H1 (cell line): ENCODE results near the gene ADAT3. TPM values are rescaled to one million over a fixed set of nuclear protein-coding genes. Genes with fewer than 3 reads are reported as not detected.
A peak's percentile ranks its signal among the peaks of the same experiment; 100 is the strongest.

Source experiments
- CTCF ChIA-PET: fragments of 300-600 bp; sonication (Branson Sonifier 250); formaldehyde crosslinking; loops from one replicate; lab custom pipeline; 2021; ENCODE audit not compliant: partially characterized antibody; lab: Charles Lee
- POLR2A ChIA-PET: fragments of 300-600 bp; sonication (Branson Sonifier 250); formaldehyde crosslinking; loops from one replicate; lab custom pipeline; 2021; ENCODE audit warnings: inconsistent platforms; ENCODE audit not compliant: partially characterized antibody; lab: Charles Lee
- DNase-seq, 2 experiments: peaks; one replicate each; pipeline versions ENCODE4 v3.0.0 to v3.0.0-alpha.2; 2010 to 2022; ENCODE audit warnings: low spot score in 2 of 2, low read depth in 1 of 2, mixed read lengths in 1 of 2
- FAIRE-seq: peaks from 2 replicates; lab custom pipeline; 2011; peaks lifted over from hg19 to GRCh38; lab: Jason Lieb, UNC
- H2AFZ ChIP-seq: 2 replicates; pipeline ENCODE4 v1.8.1; 2012; ENCODE audit warnings: low read length, inconsistent platforms
- H2AK5ac ChIP-seq: 2 replicates; pipeline ENCODE4 v1.6.1; 2013; ENCODE audit warnings: low read depth, low read length
- H2BK120ac ChIP-seq: replicated peaks from 2 replicates; pipeline ENCODE3; 2013; ENCODE audit warnings: low read depth, low read length, inconsistent platforms
- H2BK12ac ChIP-seq: 2 replicates; pipeline ENCODE4 v1.6.1; 2013; ENCODE audit warnings: low read depth, low read length
- H2BK15ac ChIP-seq: 2 replicates; pipeline ENCODE4 v1.6.1; 2013; ENCODE audit warnings: low read length
- H2BK20ac ChIP-seq: 2 replicates; pipeline ENCODE4 v1.6.1; 2013; ENCODE audit warnings: low read length
- H2BK5ac ChIP-seq: 2 replicates; pipeline ENCODE4 v1.6.1; 2013; ENCODE audit warnings: low read depth, low read length
- H3K14ac ChIP-seq: 2 replicates; pipeline ENCODE4 v1.6.1; 2013; ENCODE audit warnings: inconsistent platforms; ENCODE audit not compliant: insufficient read length
- H3K18ac ChIP-seq: 2 replicates; pipeline ENCODE4 v1.6.1; 2013; ENCODE audit warnings: low read length; ENCODE audit errors: extremely low read depth
- H3K23ac ChIP-seq: 2 replicates; pipeline ENCODE4 v1.6.1; 2013; ENCODE audit warnings: inconsistent platforms; ENCODE audit not compliant: insufficient read length
- H3K23me2 ChIP-seq: 2 replicates; pipeline ENCODE4 v1.6.1; 2013; ENCODE audit warnings: low read depth, low read length
- H3K27ac ChIP-seq: 2 replicates; pipeline ENCODE4 v1.6.1; 2011; ENCODE audit warnings: low read depth, low read length, inconsistent platforms
- H3K27me3 ChIP-seq, 4 experiments: replicated peaks in 1 of 4; 1 replicate in 1 of 4; 2 replicates in 3 of 4; pipeline versions ENCODE4 v1.6.1 to v1.8.1; 2011 to 2013; ENCODE audit warnings: low read length in 3 of 4, mild to moderate bottlenecking in 3 of 4, inconsistent platforms in 2 of 4, mixed read lengths in 2 of 4, moderate library complexity in 1 of 4; ENCODE audit not compliant: control insufficient read depth in 3 of 4, insufficient read depth in 3 of 4; ENCODE audit errors: extremely low read depth in 1 of 4
- H3K36me3 ChIP-seq, 4 experiments: 2 replicates each; pipeline versions ENCODE4 v1.6.1 to v1.8.1; 2011 to 2013; ENCODE audit warnings: mild to moderate bottlenecking in 4 of 4, low read length in 3 of 4, moderate library complexity in 2 of 4, control low read depth in 1 of 4, inconsistent platforms in 1 of 4; ENCODE audit not compliant: insufficient read depth in 4 of 4, control insufficient read depth in 2 of 4
- H3K4ac ChIP-seq: replicated peaks from 2 replicates; pipeline ENCODE3; 2013; ENCODE audit warnings: low read length, low read depth, mixed read lengths, inconsistent platforms; ENCODE audit not compliant: insufficient read length
- H3K4me1 ChIP-seq, 4 experiments: replicated peaks in 1 of 4; 1 replicate in 1 of 4; 2 replicates in 3 of 4; pipeline versions ENCODE4 v1.6.1 to v1.8.1; 2011 to 2013; ENCODE audit warnings: low read length in 3 of 4, inconsistent platforms in 2 of 4, mixed read lengths in 1 of 4; ENCODE audit not compliant: insufficient read depth in 4 of 4, control insufficient read depth in 3 of 4
- H3K4me2 ChIP-seq, 2 experiments: 2 replicates each; pipeline versions ENCODE4 v1.6.1 to v1.8.1; 2011 to 2013; ENCODE audit warnings: low read depth in 2 of 2, low read length in 2 of 2, control low read depth in 1 of 2, inconsistent platforms in 1 of 2, mild to moderate bottlenecking in 1 of 2; ENCODE audit not compliant: insufficient read depth in 1 of 2
- H3K4me3 ChIP-seq, 4 experiments: fragments of 200-600, 300-600 bp in 1 of 4; sonication (generic), shearing (Covaris generic), sonication (Bioruptor Twin) in 1 of 4; 2 replicates each; pipeline versions ENCODE4 v1.5.1 to v1.8.1; 2011 to 2016; ENCODE audit warnings: low read length in 4 of 4, low read depth in 3 of 4, control low read depth in 2 of 4, inconsistent platforms in 2 of 4, mild to moderate bottlenecking in 2 of 4, mixed read lengths in 1 of 4, moderate library complexity in 1 of 4; ENCODE audit not compliant: insufficient read depth in 2 of 4; ENCODE audit errors: extremely low read depth in 1 of 4
- H3K56ac ChIP-seq: replicated peaks from 2 replicates; pipeline ENCODE3; 2013; ENCODE audit warnings: low read depth, mild to moderate bottlenecking, mixed read lengths, low read length, inconsistent platforms; ENCODE audit not compliant: insufficient read length
- H3K79me1 ChIP-seq: 2 replicates; pipeline ENCODE4 v1.6.1; 2013; ENCODE audit warnings: low read depth, low read length, control low read depth
- H3K79me2 ChIP-seq, 2 experiments: 2 replicates each; pipeline versions ENCODE4 v1.6.1 to v1.8.1; 2012 to 2013; ENCODE audit warnings: low read length in 2 of 2, mild to moderate bottlenecking in 2 of 2, inconsistent platforms in 1 of 2; ENCODE audit not compliant: insufficient read depth in 2 of 2, control insufficient read depth in 1 of 2
- H3K9ac ChIP-seq, 4 experiments: replicated peaks in 1 of 4; 1 replicate in 1 of 4; 2 replicates in 3 of 4; pipeline versions ENCODE4 v1.6.1 to v1.8.1; 2011 to 2013; ENCODE audit warnings: low read depth in 3 of 4, low read length in 3 of 4, control low read depth in 2 of 4, mild to moderate bottlenecking in 2 of 4, moderate library complexity in 2 of 4, inconsistent platforms in 1 of 4; ENCODE audit errors: extremely low read depth in 1 of 4
- H3K9me3 ChIP-seq, 2 experiments: 2 replicates each; pipeline versions ENCODE4 v1.6.1 to v1.8.1; 2012 to 2013; ENCODE audit warnings: mild to moderate bottlenecking in 2 of 2, moderate library complexity in 2 of 2, control low read depth in 1 of 2, inconsistent platforms in 1 of 2, low read depth in 1 of 2, low read length in 1 of 2, mixed read lengths in 1 of 2; ENCODE audit not compliant: insufficient read depth in 2 of 2
- H4K20me1 ChIP-seq, 2 experiments: replicated peaks in 1 of 2; 2 replicates each; pipeline versions ENCODE3 to v1.8.1; 2011 to 2013; ENCODE audit warnings: inconsistent platforms in 2 of 2, low read length in 2 of 2, mild to moderate bottlenecking in 1 of 2; ENCODE audit not compliant: insufficient read depth in 2 of 2, control insufficient read depth in 1 of 2
- H4K5ac ChIP-seq: 2 replicates; pipeline ENCODE4 v1.6.1; 2013; ENCODE audit warnings: low read length, low read depth, mixed read lengths, inconsistent platforms; ENCODE audit not compliant: insufficient read length
- H4K8ac ChIP-seq: 2 replicates; pipeline ENCODE4 v1.8.0; 2013; ENCODE audit warnings: mild to moderate bottlenecking, moderate library complexity, low read length, inconsistent platforms; ENCODE audit not compliant: insufficient read depth; ENCODE audit errors: extremely low read depth
- H4K91ac ChIP-seq: replicated peaks from 2 replicates; pipeline ENCODE3; 2013; ENCODE audit warnings: low read length, mixed read lengths, inconsistent platforms; ENCODE audit not compliant: insufficient read length
- PHF8 ChIP-seq: fragments of 200-600 bp; sonication (generic); conservative IDR thresholded peaks from 2 replicates; pipeline ENCODE4 v1.7.1; 2012; ENCODE audit warnings: low read depth, mild to moderate bottlenecking, inconsistent platforms, low read length, moderate library complexity
- POLR2A ChIP-seq, 2 experiments: IDR thresholded peaks; 1 replicate in 1 of 2; 2 replicates in 1 of 2; pipeline ENCODE4 v1.6.1; 2011; ENCODE audit warnings: low read depth in 2 of 2, low read length in 2 of 2, mild to moderate bottlenecking in 2 of 2; ENCODE audit errors: control extremely low read depth in 1 of 2
- SAP30 ChIP-seq: fragments of 300-600 bp; sonication (generic); IDR thresholded peaks from 2 replicates; pipeline ENCODE4 v1.7.1; 2012; ENCODE audit warnings: low read length, moderate library complexity, mild to moderate bottlenecking, inconsistent platforms; ENCODE audit not compliant: insufficient read depth, insufficient replicate concordance
- SRF ChIP-seq: IDR thresholded peaks from 2 replicates; pipeline ENCODE4 v1.6.1; 2011; ENCODE audit warnings: mild to moderate bottlenecking, low read depth, low read length, moderate library complexity
- TAF1 ChIP-seq: IDR thresholded peaks from 2 replicates; pipeline ENCODE4 v1.6.1; 2011; ENCODE audit warnings: mild to moderate bottlenecking, low read depth, low read length
- TAF7 ChIP-seq: optimal IDR thresholded peaks from 2 replicates; pipeline ENCODE3; 2011; ENCODE audit warnings: low read depth, mild to moderate bottlenecking, inconsistent platforms, low read length, moderate library complexity, borderline replicate concordance
- ZNF274 ChIP-seq: IDR thresholded peaks from 2 replicates; pipeline ENCODE4 v1.7.0; 2012; ENCODE audit warnings: low read length, borderline replicate concordance; ENCODE audit errors: extremely low read depth
- WGBS, 2 experiments: shearing (Covaris generic) in 1 of 2; methylation state at CpG; one replicate each; pipeline versions ENCODE4 v1.1.6 to v1.1.7; 2013 to 2015; ENCODE audit warnings: low lambda C conversion rate in 2 of 2, mixed read lengths in 2 of 2, inconsistent platforms in 1 of 2, low coverage in 1 of 2, missing lambda C conversion rate in 1 of 2; ENCODE audit not compliant: insufficient replicate concordance in 2 of 2, insufficient coverage in 1 of 2, insufficient read length in 1 of 2; ENCODE audit errors: extremely low coverage in 1 of 2, missing lambda C conversion rate in 1 of 2; 5-methylcytosine and 5-hydroxymethylcytosine counted together
- polyA plus RNA-seq, 7 experiments: library from polyadenylated mRNA; depleted of rRNA in 3 of 7; stranded (reverse) in 5 of 7; unstranded in 2 of 7; fragments of >200 nt in 5 of 7; fragments of 200-250 nt in 2 of 7; gene quantifications; 1 replicate in 5 of 7; 2 replicates in 1 of 7; 4 replicates in 1 of 7; pipeline versions ENCODE4 v1.2.1 to v1.2.3, GENCODE V29; 2011 to 2013; ENCODE audit warnings: missing spikeins in 2 of 7, mixed read lengths in 2 of 7
- total RNA-seq: library from RNA; stranded (reverse); fragmentation: NEBNext Ultra II Directional; extraction: Animal tissue kit (Norgen Biotek cat#: 25700); gene quantifications from 2 replicates; pipeline ENCODE4 v1.2.1, GENCODE V29; 2021
- TF ChIP-seq, protein P1 (sequence below), 3 experiments: IDR thresholded peaks; 1 replicate in 2 of 3; 2 replicates in 1 of 3; pipeline versions ENCODE4 v1.5.1 to v1.6.1; 2011; ENCODE audit warnings: low read length in 3 of 3, mild to moderate bottlenecking in 3 of 3, inconsistent platforms in 2 of 3, low read depth in 1 of 3, moderate library complexity in 1 of 3; ENCODE audit not compliant: insufficient read depth in 1 of 3; ENCODE audit errors: control extremely low read depth in 1 of 3
- TF ChIP-seq, protein P2 (sequence below): IDR thresholded peaks from 2 replicates; pipeline ENCODE4 v1.6.1; 2012; ENCODE audit warnings: inconsistent platforms

ADAT3 gene
- total and polyA plus RNA-seq, 2 of the 8 experiments (the other 6 are each of a cell fraction or from before 2014, with no cell fraction given) = 5.4 to 10.8 TPM

DNA sequence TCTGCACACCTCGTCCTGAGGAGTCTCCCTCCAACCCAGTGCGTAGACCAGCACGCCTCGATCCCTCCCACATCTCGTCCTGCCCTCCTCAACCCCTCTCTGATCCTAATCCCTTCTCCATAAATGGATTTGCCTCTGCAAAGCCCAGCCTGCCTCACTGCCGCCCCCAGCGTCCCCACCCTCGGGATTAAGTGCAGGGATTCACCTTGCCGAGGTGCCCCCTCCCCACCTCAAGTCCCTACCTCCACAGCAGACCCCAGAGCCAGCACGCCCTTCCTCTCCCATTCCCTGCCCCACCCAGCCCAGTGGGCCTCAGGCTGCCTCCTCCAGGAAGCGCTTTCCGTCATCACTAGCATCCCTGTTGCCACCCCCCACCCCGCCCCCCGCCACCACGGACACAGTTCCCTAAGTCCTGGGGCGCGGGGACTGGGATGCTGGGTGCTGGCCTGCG, 45.8 kb upstream of the ADAT3 start:
- Histone ChIP-seq H2BK5ac (no peak overlapping the region), H3K23me2 (peaks cover 12% of the 10 kb centered on the region; the same call in 1 of the 2 replicates), H3K4me3 (peak overlapping the region in 2 of 4 experiments; percentile 7 to 84; a peak in 3 of 8 replicates), H2BK120ac (no peak overlapping the region), H3K27me3 (peaks cover 0 to 15% (median 6%) of the 10 kb centered on the region in 4 experiments; a peak in 5 of 7 replicates), H2BK15ac (no peak overlapping the region), H3K23ac (no peak overlapping the region), H3K4me2 (peak overlapping the region; percentile 89 to 90), H4K8ac (no peak overlapping the region), H2AK5ac (no peak overlapping the region), H3K4me1 (peaks cover 0 to 62% (median 53%) of the 10 kb centered on the region in 4 experiments; a peak in 6 of 7 replicates), H3K9me3 (no peaks in the 10 kb centered on the region), H3K36me3 (no peaks in the 10 kb centered on the region), H4K91ac (no peak overlapping the region), H4K5ac (no peak overlapping the region), H2AFZ (no peak overlapping the region), H3K4ac (no peak overlapping the region), H2BK12ac (0 out of 2 replicates have a peak overlapping the region, but pooled peaks have one; percentile 39), H3K79me2 (peaks cover 18 to 67% of the 10 kb centered on the region in 2 experiments; a peak in 3 of 4 replicates), H4K20me1 (peaks cover 39 to 49% of the 10 kb centered on the region in 2 experiments), H3K56ac (no peak overlapping the region), H3K14ac (no peak overlapping the region), H3K18ac (no peak overlapping the region), H3K9ac (no peak overlapping the region; a peak in 1 of 7 replicates), H2BK20ac (no peak overlapping the region), H3K27ac (no peak overlapping the region), H3K79me1 (peaks cover 22% of the 10 kb centered on the region)
- WGBS, 2 experiments = 14% methylated on average over 8 of the region's 18 CpGs; no CpG with 5 or more reads in 1 of the 2 experiments
- POLR2A ChIA-PET = interaction anchor here (1.1 kb wide), 1 partner anchor 16 kb away, joined by 4 read pairs; no protein-coding TSS in a partner anchor
- DNase-seq (peak in 1 of 2 experiments; percentile 56), FAIRE-seq (no peak)
- CTCF ChIA-PET = interaction anchor here (1.7 to 2.3 kb wide), 3 partner anchors 16 to 27 kb away, joined by 3 to 18 read pairs (median 8); no protein-coding TSS in a partner anchor
- no peak for TF ChIP-seq ZNF274
- no peak for TF ChIP-seq TAF7
- TF ChIP-seq POLR2A (IDR thresholded peaks at IDR 0.05; ENCODE audit: control extremely low read depth in 1 of 2, low read depth in 2 of 2, low read length in 2 of 2) = no peak
- TF ChIP-seq TAF1 = no peak
- TF ChIP-seq PHF8 = no peak
- TF ChIP-seq, protein P1, sequence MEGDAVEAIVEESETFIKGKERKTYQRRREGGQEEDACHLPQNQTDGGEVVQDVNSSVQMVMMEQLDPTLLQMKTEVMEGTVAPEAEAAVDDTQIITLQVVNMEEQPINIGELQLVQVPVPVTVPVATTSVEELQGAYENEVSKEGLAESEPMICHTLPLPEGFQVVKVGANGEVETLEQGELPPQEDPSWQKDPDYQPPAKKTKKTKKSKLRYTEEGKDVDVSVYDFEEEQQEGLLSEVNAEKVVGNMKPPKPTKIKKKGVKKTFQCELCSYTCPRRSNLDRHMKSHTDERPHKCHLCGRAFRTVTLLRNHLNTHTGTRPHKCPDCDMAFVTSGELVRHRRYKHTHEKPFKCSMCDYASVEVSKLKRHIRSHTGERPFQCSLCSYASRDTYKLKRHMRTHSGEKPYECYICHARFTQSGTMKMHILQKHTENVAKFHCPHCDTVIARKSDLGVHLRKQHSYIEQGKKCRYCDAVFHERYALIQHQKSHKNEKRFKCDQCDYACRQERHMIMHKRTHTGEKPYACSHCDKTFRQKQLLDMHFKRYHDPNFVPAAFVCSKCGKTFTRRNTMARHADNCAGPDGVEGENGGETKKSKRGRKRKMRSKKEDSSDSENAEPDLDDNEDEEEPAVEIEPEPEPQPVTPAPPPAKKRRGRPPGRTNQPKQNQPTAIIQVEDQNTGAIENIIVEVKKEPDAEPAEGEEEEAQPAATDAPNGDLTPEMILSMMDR (IDR thresholded peaks at IDR 0.05; ENCODE audit: control extremely low read depth in 1 of 3, insufficient read depth in 1 of 3, low read depth in 1 of 3, low read length in 3 of 3) = peak in 2 of 3 experiments; percentile 5 to 9; a peak in 2 of 4 replicates
- peak; percentile 3; the same call in 1 of the 2 replicates for TF ChIP-seq SRF
- no peak for TF ChIP-seq SAP30
- TF ChIP-seq, protein P2, sequence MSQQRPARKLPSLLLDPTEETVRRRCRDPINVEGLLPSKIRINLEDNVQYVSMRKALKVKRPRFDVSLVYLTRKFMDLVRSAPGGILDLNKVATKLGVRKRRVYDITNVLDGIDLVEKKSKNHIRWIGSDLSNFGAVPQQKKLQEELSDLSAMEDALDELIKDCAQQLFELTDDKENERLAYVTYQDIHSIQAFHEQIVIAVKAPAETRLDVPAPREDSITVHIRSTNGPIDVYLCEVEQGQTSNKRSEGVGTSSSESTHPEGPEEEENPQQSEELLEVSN = no peak
